Uterus (tissue), 4 donors: Measurements from ENCODE around the gene NXPE3. TPM values are rescaled to one million over a fixed set of nuclear protein-coding genes. Genes with fewer than 3 reads are reported as not detected.
"Not testable (repeated sequence)": the region's sequence is repeated elsewhere in the genome, so short reads cannot be mapped to it uniquely, and the experiment has no call there.

Experiments used
- DNase-seq, 2 donors: peaks; one replicate each; pipeline ENCODE4 v3.0.0-alpha.2; 2019 to 2020
- H3K27ac ChIP-seq, 2 donors: fragments of 200-600 bp; sonication (generic); 1 replicate in 1 of 2; 2 replicates in 1 of 2; pipeline ENCODE4 v1.5.1; 2016 to 2018
- H3K27me3 ChIP-seq, 2 donors: fragments of 200-600 bp; sonication (generic); one replicate each; pipeline ENCODE4 v1.5.1; 2018 to 2019; ENCODE audit warnings: control low read depth in 1 of 2
- H3K36me3 ChIP-seq, 2 donors: fragments of 200-600 bp; sonication (generic); one replicate each; pipeline ENCODE4 v1.5.1; 2019; ENCODE audit warnings: control low read depth in 1 of 2
- H3K4me1 ChIP-seq, 2 donors: fragments of 200-600 bp; sonication (generic); one replicate each; pipeline ENCODE4 v1.5.1; 2018 to 2019; ENCODE audit warnings: control low read depth in 1 of 2
- H3K4me3 ChIP-seq, 2 donors: fragments of 200-600 bp; sonication (generic); 1 replicate in 1 of 2; 2 replicates in 1 of 2; pipeline ENCODE4 v1.5.1; 2018 to 2019; ENCODE audit warnings: mild to moderate bottlenecking in 1 of 2
- H3K9me3 ChIP-seq, 2 donors: fragments of 200-600 bp; sonication (generic); one replicate each; pipeline ENCODE4 v1.5.1; 2019; ENCODE audit warnings: control low read depth in 1 of 2
- POLR2A ChIP-seq, 2 donors: fragments of 450-650 bp; IDR thresholded peaks; one replicate each; pipeline ENCODE4 v1.6.1; 2016; ENCODE audit warnings: antibody characterized with exemption in 2 of 2, mild to moderate bottlenecking in 1 of 2, moderate library complexity in 1 of 2
- intact Hi-C: fragments of 100-400 bp; cut with DNase I; formaldehyde crosslinking; loops from one replicate; pipeline ENCODE4 v1.15.1; 2023; ENCODE audit warnings: low total_unique reads
- total RNA-seq, 4 donors: library from RNA; depleted of rRNA in 3 of 4; stranded (reverse); fragments of >200 nt in 3 of 4; gene quantifications; one replicate each; pipeline versions ENCODE4 v1.1.0 to v1.2.4, GENCODE V29; 2014 to 2023
- TF ChIP-seq, protein P1 (sequence below), 4 experiments: fragments of 200-600 bp in 2 of 4; fragments of 450-650 bp in 2 of 4; sonication (generic) in 2 of 4; IDR thresholded peaks; one replicate each; pipeline ENCODE4 v1.5.1; 2016 to 2019; ENCODE audit warnings: antibody characterized with exemption in 4 of 4, mild to moderate bottlenecking in 2 of 4, moderate library complexity in 1 of 4
- donor health status: DM: yes; HTN: yes; CAD: no.

NXPE3 gene
- total RNA-seq, 4 donors from 2014 or later = 3.1 to 26.0 (median 10.3) TPM

GRCh38 chr3:101862416-101863165 lies 83.6 kb downstream of the NXPE3 start:
- intact Hi-C loops = no loop called here
- no peaks in the 10 kb centered on the region for H3K36me3 ChIP-seq
- no peaks in the 10 kb centered on the region for H3K9me3 ChIP-seq
- no peaks in the 10 kb centered on the region for H3K4me1 ChIP-seq
- no peaks in the 10 kb centered on the region for H3K27me3 ChIP-seq
- no peak overlapping the region for H3K27ac ChIP-seq
- no peak for DNase-seq
- no peak for TF ChIP-seq POLR2A (IDR thresholded peaks at IDR 0.05)
- TF ChIP-seq, protein P1, sequence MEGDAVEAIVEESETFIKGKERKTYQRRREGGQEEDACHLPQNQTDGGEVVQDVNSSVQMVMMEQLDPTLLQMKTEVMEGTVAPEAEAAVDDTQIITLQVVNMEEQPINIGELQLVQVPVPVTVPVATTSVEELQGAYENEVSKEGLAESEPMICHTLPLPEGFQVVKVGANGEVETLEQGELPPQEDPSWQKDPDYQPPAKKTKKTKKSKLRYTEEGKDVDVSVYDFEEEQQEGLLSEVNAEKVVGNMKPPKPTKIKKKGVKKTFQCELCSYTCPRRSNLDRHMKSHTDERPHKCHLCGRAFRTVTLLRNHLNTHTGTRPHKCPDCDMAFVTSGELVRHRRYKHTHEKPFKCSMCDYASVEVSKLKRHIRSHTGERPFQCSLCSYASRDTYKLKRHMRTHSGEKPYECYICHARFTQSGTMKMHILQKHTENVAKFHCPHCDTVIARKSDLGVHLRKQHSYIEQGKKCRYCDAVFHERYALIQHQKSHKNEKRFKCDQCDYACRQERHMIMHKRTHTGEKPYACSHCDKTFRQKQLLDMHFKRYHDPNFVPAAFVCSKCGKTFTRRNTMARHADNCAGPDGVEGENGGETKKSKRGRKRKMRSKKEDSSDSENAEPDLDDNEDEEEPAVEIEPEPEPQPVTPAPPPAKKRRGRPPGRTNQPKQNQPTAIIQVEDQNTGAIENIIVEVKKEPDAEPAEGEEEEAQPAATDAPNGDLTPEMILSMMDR (IDR thresholded peaks at IDR 0.05) = no peak
- no peak overlapping the region for H3K4me3 ChIP-seq

DNA sequence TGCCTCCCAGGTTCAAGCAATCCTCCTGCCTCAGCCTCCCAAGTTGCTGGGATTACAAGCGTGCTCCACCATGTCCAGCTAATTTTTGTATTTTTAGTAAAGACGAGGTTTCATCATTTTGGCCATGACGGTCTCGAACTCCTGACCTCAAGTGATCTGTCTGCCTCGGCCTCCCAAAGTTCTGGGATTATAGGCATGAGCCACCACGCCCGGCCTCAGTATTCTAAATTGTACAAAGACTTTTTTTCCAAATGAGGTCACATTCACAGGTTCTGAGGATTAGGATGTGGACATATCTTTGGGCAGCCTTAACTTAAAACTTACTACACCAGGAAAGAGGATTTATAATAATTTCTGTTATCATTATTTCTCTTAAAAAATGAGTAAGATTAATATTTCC lies 85.9 kb downstream of the NXPE3 start:
- H3K4me1 ChIP-seq, H3K27ac ChIP-seq, intact Hi-C loops, H3K4me3 ChIP-seq, H3K9me3 ChIP-seq, DNase-seq, H3K36me3 ChIP-seq, H3K27me3 ChIP-seq: not testable (repeated sequence)

DNA sequence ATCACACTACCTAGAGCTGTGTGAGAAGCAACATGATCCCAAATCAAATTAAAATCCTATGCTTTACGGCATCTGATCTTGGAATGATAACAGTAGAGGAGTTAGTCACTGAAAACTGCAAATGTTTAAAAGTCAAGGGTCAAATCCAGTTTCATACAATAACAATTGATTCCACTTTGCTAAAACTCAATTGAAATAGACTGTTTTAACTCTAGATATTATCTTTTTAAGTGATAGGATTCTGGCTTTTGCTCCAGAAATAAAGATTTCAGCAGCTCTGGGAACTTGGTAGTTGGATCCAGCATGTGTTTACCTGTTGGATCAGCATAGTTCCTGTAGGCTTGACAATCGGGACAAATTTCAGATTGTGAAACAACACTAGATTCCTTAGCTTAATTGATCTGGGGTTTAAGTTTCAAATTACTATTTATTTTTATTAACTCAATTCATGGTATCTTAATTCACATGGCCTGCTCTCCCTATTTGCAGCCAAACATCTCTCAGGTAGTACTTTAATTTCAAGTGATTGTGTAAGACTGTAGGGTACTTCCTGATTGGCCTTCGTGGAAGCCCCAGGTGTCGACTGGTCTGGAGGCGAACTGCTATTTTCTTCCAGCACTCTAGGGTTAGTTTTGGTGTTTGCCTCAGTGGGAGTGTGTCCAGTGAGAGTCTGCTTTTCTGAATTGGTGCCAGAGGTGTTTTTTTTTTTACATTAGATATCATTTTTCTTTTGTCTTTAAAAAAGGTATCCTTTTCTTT lies 86.9 kb downstream of the NXPE3 start:
- Histone ChIP-seq H3K4me3 (no peak overlapping the region), H3K27me3 (no peaks in the 10 kb centered on the region), H3K36me3 (no peaks in the 10 kb centered on the region), H3K9me3 (no peaks in the 10 kb centered on the region), H3K4me1 (no peaks in the 10 kb centered on the region), H3K27ac (no peak overlapping the region)
- no peak for DNase-seq
- TF ChIP-seq, protein P1 (IDR thresholded peaks at IDR 0.05) = no peak
- TF ChIP-seq POLR2A (IDR thresholded peaks at IDR 0.05) = no peak
- intact Hi-C loops = no loop called here

GRCh38 chr3:101867511-101867910 lies 88.5 kb downstream of the NXPE3 start:
- Histone ChIP-seq H3K36me3 (no peaks in the 10 kb centered on the region), H3K27me3 (no peaks in the 10 kb centered on the region), H3K4me3 (no peak overlapping the region), H3K27ac (no peak overlapping the region), H3K9me3 (no peaks in the 10 kb centered on the region), H3K4me1 (no peaks in the 10 kb centered on the region)
- no peak for DNase-seq
- intact Hi-C loops = no loop called here
- TF ChIP-seq POLR2A (IDR thresholded peaks at IDR 0.05) = no peak
- TF ChIP-seq, protein P1 (IDR thresholded peaks at IDR 0.05) = no peak

DNA sequence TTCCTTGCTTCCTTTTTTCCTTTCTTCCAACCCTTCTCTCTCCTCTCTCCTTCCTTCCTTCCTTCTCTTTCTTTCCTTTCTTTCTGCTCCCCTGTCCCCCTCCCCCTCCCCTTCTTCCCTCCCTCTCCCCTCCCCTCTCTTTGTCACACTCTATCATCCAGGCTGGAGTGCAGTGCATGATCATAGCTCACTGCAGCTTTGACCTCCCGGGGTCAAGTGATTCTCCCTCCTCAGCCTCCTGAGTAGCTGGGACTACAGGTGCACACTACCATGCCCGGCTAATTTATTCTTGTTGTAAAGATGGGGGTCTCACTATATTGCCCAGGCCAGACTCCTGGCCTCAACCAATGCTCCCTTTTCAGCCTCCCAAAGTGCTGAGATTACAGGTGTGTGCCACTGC lies 89.0 kb downstream of the NXPE3 start:
- TF ChIP-seq, protein P1 (IDR thresholded peaks at IDR 0.05) = no peak
- TF ChIP-seq POLR2A (IDR thresholded peaks at IDR 0.05) = no peak
- DNase-seq = no peak
- H3K27me3 ChIP-seq = no peaks in the 10 kb centered on the region
- H3K9me3 ChIP-seq = no peaks in the 10 kb centered on the region
- no peak overlapping the region for H3K27ac ChIP-seq
- no peaks in the 10 kb centered on the region for H3K36me3 ChIP-seq
- H3K4me1 ChIP-seq = no peaks in the 10 kb centered on the region
- intact Hi-C loops = no loop called here
- H3K4me3 ChIP-seq = no peak overlapping the region
